Upper lobe of left lung (tissue), 4 donors: ENCODE data around the gene ATG4B.

Experiments
- CTCF ChIP-seq, 6 experiments: fragments of 450-650 bp in 4 of 6; fragments of 200-600 bp in 2 of 6; sonication (generic) in 2 of 6; IDR thresholded peaks; one replicate each; pipeline ENCODE4 v1.5.1; 2016 to 2019; ENCODE audit warnings: antibody characterized with exemption in 6 of 6
- EP300 ChIP-seq, 4 donors: sonication (generic); formaldehyde crosslinking; IDR thresholded peaks; one replicate each; pipeline ENCODE4 v1.5.1; 2017; ENCODE audit warnings: antibody characterized with exemption in 4 of 4, control low read depth in 2 of 4
- POLR2A ChIP-seq, 4 donors: fragments of 450-650 bp; IDR thresholded peaks; one replicate each; pipeline ENCODE4 v1.5.1; 2016 to 2017; ENCODE audit warnings: antibody characterized with exemption in 4 of 4, mild to moderate bottlenecking in 2 of 4

DNA sequence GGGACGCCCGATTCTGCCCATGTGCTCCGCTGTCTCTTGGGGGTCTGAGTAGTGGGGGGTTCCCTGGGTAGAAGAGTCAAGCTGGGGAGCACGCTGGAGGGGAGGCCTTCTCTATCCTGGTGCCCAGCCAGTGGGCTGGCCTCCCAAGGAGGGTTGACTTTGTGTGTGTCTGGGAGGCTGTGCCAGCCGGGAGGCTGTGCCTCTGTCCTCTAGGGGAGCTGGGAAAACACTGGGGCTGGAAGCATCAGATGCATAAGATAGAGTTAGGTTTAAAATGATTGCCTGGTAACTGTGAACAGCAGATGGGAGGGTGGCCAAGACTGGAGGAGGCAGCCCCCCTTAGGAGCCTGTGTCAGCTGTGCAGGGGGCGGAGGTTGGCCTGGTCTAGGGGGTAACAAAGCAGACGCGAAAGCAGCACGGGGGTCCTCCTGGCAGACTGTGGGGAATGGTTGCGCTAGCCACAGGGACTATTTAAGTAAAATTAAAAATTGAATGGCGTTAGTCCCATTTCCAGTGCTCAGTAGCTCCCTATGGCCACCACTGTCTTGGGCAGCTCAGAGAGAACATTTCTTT lies 65.6 kb downstream of the ATG4B start:
- TF ChIP-seq CTCF (IDR thresholded peaks at IDR 0.05) (no peak), POLR2A (IDR thresholded peaks at IDR 0.05) (no peak), EP300 (IDR thresholded peaks at IDR 0.05) (no peak)
